GM19351 (cell line): ENCODE data around the gene PNMT.
A peak's percentile ranks its signal among the peaks of the same experiment; 100 is the strongest.

ENCODE experiments used
- ATAC-seq: cut with Tn5 transposase; IDR thresholded peaks from one replicate; pipeline ENCODE4 v1.9.1; 2021; ENCODE audit warnings: mild to moderate bottlenecking, moderate library complexity; ENCODE audit not compliant: unreplicated experiment

Gene PNMT

DNA sequence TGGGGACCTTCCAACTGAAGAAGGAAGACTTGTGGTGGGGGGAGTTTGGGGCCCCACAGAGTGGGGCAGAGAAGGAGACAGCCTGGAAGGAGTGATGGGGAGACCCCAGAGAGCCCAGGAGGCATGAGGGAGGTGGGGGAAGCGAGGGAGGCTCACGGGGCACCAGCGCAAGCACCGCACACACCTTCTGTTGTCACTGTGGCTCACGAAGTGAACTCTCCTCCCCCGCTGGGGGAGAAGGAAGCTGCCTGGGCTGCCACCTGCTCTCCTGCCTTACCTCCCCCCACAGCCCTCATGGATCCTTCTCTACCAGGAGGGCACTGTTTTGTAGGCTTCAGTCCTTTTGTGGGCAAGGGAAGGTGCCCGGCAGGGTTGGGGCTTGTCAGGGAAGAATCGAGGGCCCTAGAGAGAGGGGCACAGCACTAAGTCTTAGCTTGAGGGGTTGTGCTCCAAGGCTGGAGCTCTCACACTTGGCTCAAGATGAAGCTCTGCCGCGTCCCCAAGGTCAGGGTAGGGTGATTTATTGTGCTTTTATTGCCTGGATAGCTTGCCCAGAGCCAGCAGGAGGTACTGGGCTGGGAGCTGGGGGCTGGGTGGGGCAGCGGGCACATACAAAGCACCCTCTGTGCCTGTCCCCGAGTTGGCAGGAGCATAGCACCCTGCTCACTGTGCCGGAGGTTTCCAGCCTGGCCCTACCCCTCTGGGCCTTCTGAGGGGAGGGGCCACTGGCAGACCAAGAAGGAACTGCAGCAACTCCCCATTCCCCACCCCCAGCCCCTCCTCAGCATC, 35.9 kb upstream of the PNMT start:
- no peak for ATAC-seq

DNA sequence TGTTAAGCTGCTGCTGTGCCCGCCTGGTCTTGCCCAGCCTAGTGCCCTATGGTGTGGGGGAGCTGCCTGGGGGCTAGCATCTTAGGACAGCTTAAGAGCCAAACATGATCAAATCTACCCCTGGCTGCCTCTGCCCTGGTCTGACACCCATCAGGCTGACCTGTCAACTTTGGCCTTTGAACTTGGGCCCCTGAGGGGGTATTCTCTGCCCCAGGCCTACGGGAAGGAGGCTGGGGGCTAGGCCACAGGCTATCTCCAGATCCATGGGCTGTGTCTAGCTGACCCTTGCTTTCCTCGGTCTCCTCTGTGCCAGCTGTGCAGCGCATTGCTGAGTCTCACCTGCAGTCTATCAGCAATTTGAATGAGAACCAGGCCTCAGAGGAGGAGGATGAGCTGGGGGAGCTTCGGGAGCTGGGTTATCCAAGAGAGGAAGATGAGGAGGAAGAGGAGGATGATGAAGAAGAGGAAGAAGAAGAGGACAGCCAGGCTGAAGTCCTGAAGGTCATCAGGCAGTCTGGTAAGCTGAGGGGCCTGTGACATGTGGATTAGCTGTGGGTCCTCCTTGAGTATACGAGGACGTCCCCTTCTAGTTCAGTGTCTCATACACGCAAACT, 34.6 kb upstream of the PNMT start:
- ATAC-seq: no peak

DNA sequence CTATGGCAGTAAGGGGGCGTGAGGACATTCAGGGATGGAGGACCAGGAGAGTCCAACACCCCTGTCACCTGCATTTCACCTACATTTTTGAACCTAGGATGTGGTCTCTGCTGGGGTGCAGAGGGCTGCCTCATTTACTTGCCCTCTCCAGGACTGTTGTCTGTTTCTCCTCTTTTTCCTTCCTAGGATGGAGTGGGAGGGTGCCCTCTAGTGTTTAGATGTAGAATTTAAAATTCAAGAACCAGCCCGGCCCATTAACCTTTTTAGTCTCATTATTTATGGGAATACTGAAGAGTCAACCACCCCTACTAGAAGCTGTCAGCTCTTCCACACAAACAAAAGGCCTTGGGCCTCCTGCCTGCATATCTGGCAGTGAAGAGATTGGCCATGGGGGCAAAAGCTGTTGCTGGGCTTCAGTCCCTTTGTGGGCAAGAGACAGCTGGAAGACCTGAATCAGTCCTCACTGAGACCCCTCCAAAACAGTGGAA, 33.8 kb upstream of the PNMT start:
- ATAC-seq: no peak

DNA sequence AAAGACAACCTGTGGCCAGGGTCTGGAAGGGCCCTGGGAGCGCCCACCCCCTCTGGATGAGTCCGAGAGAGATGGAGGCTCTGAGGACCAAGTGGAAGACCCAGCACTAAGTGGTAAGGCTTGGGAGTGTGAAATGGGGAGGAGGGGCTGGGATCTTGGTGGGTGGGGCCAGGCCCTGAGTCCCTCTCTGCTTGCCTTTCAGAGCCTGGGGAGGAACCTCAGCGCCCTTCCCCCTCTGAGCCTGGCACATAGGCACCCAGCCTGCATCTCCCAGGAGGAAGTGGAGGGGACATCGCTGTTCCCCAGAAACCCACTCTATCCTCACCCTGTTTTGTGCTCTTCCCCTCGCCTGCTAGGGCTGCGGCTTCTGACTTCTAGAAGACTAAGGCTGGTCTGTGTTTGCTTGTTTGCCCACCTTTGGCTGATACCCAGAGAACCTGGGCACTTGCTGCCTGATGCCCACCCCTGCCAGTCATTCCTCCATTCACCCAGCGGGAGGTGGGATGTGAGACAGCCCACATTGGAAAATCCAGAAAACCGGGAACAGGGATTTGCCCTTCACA, 32.6 kb upstream of the PNMT start:
- ATAC-seq: no peak

DNA sequence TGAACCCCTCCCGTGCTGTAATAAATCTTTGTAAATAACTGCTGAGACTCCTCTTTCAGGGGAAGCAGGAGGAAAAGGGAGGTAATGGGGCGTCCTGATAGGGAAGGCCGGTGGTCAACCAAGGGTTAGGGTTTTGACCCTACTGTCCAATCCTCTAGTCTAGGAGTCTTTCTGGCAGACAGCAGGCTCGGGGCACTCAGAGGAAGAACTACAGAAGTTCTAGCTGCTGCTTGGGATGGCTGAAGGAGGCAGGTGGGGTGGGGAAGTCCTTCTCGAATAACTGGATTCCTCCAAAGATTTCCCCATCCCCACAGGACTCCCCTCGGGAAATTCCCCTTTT, 31.7 kb upstream of the PNMT start:
- ATAC-seq: no peak

DNA sequence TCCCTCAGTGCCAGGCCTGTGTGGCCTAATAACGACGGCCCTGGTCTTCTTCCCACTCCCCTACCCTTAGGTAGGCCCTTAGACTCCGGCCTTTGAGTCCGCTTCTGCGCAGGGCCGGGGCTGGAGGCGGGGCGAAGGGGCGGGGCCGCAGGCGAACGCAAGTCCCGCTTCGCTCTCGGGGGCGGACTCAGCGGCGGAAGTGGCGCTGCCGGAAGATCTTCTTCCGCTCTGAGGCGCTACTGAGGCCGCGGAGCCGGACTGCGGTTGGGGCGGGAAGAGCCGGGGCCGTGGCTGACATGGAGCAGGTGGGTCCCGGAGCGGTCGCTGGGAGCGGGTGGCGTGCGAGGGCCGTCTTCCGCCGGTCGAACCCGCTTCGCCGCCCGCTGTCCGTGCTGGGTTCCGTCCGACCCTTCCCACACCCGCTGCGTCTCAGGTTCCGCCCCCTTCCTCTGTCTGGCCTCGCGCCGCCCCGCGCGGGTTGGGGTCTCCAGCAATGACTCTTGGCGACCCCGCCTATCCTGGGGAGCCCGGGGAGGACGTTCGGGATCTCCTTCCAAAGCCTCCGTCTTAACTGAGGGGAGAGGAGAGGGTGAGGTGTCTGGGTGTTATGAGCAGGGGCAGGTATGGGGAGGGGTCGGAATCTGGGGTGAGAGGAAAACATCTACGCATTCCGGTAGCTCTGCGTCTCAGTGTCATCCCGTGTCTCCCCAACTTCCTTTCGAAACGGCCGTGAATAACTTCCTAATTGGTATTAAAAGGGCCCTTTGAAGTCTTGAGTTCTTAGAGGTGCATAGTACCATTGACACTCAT, 31.1 kb upstream of the PNMT start, which contains the start of gene STARD3:
TSS of gene STARD3 (plus strand) at position 218 of the 810 bp plus-strand sequence. CDS start 16,388 bp downstream, outside the sequence.
- ATAC-seq: peak; percentile 73

DNA sequence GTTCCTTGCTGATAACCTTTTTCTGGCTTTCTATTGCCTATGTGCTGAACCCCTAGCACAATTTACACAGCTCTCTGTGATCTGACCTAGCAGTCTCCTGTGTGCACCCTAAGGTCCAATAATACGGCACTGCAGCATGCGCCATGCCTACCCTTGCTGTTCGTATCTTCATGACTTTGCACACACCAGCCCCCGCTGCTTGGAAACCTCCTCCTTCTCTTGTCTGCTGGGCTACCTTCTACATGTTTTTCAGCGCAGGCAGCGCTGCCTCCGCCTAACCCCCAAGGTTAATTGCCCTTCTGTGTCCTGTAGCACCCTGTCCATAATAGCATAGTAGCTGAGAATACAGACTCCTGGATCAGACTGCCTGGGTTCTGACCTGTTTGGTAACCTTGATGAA, 29.9 kb upstream of the PNMT start:
- no peak for ATAC-seq

DNA sequence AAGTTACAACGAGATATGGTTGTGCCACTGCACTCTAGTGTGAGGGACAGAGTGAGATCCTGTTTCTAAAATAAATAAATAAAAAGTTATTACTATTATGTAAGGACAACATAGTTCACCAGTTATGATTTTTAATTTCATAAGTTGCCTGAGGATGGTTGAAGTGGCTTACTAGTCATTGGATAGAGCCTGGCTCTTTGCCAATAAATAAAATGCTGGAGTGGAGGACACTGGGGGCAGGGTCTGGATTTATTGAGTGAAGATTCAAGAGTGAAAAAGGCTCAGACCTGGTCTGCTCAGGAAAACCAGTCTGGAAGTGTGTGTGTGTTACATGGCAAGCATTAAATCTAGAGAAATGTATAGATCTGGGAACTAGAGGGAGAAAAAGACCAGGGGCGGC, 29.2 kb upstream of the PNMT start:
- ATAC-seq: no peak

DNA sequence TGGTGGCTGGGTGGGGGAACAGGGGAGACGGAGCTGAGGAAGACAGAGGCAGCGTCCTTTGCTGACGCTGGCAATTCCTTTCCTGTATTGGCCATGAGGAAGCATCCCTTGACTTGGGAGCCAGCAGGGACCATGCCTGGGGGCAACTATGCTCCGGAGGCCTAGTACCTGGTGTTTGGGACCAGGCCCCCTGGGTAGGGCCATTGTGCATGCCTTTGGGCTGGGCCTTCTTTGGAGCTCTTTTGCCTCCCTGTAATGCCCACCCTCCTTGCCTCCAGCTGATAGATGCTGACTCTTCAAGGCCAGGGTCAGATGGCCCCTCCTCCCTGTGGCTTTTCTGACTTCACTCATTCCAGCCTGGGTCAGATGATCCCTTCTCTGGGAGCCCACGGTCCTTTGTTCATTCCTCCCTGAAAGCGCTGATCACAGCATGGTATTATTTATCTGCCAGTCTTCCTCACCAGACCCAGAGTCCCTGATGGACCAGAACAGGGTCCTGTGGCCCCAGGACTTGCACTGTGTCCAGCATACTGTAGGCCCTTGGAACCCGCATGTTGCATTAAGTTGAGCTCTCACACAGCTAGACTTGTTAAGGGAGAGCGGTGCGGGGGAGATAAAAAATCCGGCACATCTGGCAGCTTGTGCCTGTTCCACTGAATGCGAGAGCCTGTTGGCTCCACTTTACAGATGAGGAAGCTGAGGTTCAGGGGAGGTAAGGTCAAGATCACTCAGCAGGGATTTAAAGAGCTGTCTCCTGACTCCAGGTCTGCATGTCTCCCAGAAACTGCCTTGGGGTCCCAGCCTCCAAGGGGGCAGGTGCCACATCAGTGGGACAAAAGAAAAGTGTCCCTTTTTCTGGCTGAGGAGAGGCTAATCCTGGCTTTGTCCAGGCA, 28.4 kb upstream of the PNMT start:
- no peak for ATAC-seq

DNA sequence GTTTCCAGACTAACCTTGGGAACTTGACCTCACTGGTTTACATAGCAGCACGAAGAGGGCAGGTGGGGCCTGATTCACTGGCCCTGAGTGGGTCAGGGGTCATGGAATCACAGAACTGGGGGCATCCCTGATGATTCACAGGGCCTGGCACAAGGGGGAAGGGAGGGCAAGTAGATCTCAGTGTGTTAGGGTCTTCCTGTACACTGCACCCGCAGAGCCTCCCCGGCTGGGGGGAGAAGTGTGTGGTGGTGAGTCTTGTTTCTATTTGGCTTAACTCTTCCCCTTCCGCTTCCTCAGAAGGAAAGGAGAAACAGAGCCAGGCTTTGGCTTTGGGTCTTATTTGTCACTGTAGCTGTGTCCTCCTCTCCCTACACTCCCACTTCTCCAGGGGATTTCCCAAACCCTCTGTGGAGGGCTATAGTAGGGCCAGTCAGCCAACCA, 27.6 kb upstream of the PNMT start:
- no peak for ATAC-seq

DNA sequence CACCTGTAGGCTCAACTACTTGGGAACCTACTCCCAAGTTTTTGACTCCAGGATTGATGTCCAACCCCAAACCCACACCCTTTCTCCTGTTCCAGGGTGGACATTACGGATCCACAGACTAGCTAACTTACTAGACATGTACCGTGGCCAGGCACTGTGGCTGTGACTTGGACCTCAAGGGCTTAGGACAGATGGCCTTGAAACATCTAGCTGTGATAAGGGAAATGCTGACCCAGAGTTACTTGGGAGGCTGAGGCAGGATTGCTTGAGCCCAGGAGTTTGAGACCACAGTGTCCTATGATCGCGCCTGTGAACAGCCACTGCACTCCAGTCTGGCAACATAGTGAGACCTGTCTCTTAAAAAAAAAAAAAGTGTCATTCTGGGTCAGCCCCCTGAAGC, 27.2 kb upstream of the PNMT start:
- no peak for ATAC-seq

DNA sequence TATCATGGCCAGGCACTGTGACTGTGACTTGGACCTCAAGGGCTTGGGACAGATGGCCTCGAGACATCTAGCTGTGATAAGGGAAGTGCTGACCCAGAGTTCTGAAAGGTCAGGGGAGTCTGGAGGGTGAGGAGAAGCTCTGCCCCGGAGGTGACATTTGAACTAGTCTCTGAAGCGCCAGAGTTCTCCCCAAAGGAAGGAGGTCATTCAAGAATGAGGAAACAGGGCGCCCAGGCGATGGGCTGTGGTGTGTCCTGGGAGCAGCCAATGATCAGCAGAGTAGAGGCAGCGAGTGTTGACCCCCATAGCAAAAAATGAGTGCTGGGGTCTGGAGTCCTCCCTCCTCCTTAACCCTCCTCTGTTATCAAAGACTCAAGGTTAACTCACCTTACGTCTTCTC, 26.4 kb upstream of the PNMT start:
- ATAC-seq: no peak

DNA sequence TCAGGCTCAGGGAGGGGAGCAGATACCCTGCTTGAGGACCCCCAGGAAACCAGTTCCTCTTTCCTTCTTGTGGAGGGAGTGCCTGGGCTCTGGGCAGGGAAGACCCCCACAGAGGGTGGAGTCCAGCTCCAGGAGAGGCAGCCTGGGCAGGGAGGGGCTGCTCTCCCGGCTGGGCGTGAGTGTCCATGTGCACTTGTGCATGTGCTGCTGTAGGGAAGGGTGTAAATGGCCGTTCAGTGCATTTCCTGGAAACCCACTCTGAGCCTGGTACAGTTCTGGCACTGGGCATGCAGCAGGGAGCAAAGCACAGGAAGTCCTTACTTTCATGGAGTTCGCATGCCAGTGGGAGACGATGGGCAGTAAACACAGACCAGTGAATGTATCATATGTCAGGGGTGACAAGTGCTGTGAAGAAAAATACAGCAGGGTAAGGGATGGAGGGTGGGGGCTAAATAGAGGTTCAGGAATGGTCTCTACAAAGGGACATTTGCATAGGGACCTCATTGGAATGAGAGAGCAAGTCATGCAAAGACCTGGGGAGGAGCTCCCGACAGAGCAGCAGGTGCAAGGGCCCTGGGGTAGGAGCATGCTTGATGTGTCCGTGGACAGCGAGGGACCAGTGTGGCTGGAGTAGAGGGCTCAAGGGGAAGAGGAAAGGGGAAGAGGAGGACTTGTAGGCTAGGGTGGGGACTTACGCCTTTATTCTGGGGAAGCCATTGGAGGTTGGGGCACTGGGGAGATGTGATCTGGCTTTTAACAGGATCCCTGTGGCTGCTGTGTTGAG, 25.8 kb upstream of the PNMT start:
- ATAC-seq: no peak

DNA sequence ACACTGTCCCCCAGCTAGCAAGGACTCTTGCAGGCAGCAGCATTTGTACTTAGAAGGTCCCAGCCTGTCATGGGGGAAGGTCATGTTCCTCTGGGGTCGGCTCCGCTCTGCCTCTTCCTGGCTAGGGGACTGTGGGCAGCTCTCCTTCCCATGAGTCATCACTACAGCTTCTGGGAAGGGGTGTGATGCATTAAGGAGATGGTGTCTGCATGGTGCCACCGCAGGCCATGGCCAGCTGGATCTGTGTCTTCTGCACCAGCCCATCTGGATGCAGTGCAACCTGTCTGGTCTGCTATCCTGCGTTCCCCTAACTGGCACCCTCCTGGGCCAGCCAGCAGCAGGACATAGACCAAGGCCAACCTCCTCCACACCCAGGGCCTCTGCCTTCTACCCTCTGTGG, 25.0 kb upstream of the PNMT start:
- ATAC-seq: no peak

DNA sequence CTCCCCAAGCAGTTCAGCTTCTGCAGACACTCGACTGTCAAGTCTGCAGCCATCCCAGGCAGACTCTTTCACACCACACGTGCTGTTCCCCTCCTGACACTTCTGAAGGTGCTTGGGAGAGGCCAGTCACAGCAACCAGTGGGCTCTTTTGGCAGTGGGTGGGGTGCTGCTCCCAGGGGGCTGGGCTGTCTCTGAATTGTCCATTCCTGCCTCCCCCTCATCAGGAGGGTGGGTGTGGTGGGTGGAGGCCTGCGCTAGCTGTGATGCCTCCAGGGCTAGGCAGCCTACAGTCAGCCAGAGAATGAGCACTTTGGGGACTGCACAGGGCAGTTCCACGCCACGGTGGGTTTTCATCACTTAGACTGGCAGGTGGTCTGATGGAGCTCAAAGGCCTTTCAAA, 21.0 kb upstream of the PNMT start:
- ATAC-seq: no peak

DNA sequence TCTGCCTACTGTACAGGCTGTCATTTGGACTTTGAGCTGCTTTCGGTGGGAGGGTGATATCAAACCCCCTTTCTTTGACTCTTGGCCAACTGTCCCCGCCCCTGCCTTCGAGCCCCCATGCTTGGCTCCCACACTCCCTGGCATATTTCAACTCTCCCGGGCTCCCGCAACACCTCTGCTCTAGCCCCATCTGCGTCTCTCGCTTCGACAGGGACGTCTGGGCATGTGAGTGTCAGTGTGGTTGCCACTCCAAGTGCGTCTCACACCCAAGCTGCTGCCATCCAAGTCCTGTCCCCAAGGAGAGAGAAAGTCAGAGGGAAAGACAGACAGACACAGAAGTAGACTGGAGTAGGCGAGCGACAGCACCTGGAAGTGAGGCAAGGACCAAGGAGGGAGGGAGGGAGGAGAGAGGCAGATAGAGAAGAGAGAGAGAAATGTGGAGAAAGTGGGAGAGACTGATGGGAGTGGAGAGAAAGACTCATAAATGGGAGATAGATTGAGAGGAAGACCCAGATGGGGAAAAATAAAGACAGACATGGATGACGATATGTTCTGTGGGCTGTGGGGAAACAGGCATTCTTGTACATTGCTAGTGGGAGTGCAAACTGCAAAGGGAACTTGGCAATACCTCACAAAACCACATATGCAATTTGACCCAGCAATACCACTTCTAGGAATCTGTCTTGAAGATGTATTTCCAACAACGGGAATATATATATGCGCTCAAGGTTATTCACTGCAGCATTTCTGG, 19.5 kb upstream of the PNMT start:
- ATAC-seq: no peak

DNA sequence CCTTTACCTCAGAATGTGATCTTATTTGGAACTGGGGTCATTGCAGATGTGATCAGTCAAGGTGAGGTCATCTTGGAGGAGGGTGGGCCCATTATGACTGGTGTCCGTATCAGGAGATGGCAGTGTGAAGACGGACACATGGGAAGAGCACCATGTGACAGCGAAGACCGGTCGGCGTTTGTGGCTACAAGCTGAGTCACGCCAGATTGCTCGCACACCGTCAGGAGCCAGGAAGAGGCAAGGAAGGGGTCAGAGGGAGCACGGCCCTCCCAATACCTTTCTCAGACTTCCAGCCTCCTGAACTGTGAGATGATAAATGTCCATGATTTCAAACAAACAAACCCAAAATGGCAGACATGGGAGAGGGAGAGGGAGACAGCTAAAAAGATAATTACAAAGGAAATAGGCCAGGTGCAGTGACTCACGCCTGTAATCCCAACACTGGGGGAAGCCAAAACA, 18.1 kb upstream of the PNMT start:
- ATAC-seq: no peak

DNA sequence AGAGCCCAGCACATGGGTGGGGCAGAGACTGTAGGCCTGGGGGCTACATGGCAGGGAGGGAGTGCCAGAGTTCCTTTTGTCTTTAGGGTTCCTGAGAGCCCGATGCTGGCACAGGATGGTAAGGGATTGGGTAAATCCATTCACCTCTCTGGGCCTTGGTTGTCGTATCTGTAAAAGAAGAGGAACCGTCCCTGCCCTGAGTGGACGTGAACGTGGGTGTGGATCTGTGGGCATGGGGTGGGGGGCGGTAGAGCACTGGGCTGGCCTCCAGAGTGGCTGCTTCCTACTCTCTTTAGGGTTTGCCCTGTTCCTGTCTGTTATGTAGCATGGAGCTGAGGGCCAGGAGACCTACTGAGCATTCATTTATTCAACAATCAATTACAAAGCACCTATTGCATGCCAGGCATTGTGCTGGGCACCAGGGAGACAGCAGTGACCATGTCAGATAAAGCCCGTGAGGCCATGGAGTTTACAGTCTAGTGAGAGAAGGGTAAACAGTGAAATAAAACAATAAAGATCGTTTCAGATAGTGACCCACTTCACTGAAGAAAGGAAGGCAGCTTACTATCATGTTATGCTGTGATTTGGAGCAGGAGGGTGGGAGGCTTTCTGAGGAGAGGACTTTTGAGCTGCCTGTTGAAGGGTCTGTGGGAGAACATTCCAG, 16.2 kb upstream of the PNMT start:
- ATAC-seq: no peak
